ENCODE results near the gene RASSF6.

Gene RASSF6

GRCh38 chr4:73668782-73669201, 48.6 kb upstream of the RASSF6 start:
- ChIA-PET CTCF (no interaction called here), POLR2A (no interaction called here)
- no peak for TF ChIP-seq MEIS1 (CRISPR knock-in tag; IDR thresholded peaks at IDR 0.05; ENCODE audit: borderline replicate concordance)
- TF ChIP-seq ZNF596 (tag by site-specific recombination; IDR thresholded peaks at IDR 0.05), result no peak
- peak; percentile 33; the same call in 1 of the 2 replicates for TF ChIP-seq ZNF501 (tag by site-specific recombination; IDR thresholded peaks at IDR 0.05)
- no peak for TF ChIP-seq ZNF18 (tag by site-specific recombination; IDR thresholded peaks at IDR 0.05)
- no peak for TF ChIP-seq ZNF518A (tag by site-specific recombination; conservative IDR thresholded peaks at IDR 0.05; ENCODE audit: low read depth)
- TF ChIP-seq ZNF776 (tag by site-specific recombination; IDR thresholded peaks at IDR 0.05; ENCODE audit: borderline replicate concordance), result no peak
- TF ChIP-seq GLIS2 (tag by site-specific recombination; IDR thresholded peaks at IDR 0.05), result no peak
- TF ChIP-seq CTCF (tag by site-specific recombination; IDR thresholded peaks at IDR 0.05), result no peak
- TF ChIP-seq SP7 (tag by site-specific recombination; IDR thresholded peaks at IDR 0.05), result 0 out of 2 replicates have a peak, but pooled peaks have one; percentile 13
- 0 out of 2 replicates have a peak, but pooled peaks have one; percentile 19 for TF ChIP-seq ZEB2 (tag by site-specific recombination; IDR thresholded peaks at IDR 0.05)
- 0 out of 2 replicates have a peak, but pooled peaks have one; percentile 6 for TF ChIP-seq IKZF3 (tag by site-specific recombination; IDR thresholded peaks at IDR 0.05)
- no peak for TF ChIP-seq ZNF692 (tag by site-specific recombination; IDR thresholded peaks at IDR 0.05)
- no peak for TF ChIP-seq ZNF132 (tag by site-specific recombination; IDR thresholded peaks at IDR 0.05; ENCODE audit: borderline replicate concordance)
- no peak for TF ChIP-seq ZNF146 (tag by site-specific recombination; IDR thresholded peaks at IDR 0.05)
- 0 out of 2 replicates have a peak, but pooled peaks have one; percentile 46 for TF ChIP-seq MZF1 (tag by site-specific recombination; IDR thresholded peaks at IDR 0.05; ENCODE audit: borderline replicate concordance)
- no peak for TF ChIP-seq ZSCAN4 (tag by site-specific recombination; IDR thresholded peaks at IDR 0.05)
- peak; percentile 79 for TF ChIP-seq FEZF1 (tag by site-specific recombination; IDR thresholded peaks at IDR 0.05)
- TF ChIP-seq, protein P1, sequence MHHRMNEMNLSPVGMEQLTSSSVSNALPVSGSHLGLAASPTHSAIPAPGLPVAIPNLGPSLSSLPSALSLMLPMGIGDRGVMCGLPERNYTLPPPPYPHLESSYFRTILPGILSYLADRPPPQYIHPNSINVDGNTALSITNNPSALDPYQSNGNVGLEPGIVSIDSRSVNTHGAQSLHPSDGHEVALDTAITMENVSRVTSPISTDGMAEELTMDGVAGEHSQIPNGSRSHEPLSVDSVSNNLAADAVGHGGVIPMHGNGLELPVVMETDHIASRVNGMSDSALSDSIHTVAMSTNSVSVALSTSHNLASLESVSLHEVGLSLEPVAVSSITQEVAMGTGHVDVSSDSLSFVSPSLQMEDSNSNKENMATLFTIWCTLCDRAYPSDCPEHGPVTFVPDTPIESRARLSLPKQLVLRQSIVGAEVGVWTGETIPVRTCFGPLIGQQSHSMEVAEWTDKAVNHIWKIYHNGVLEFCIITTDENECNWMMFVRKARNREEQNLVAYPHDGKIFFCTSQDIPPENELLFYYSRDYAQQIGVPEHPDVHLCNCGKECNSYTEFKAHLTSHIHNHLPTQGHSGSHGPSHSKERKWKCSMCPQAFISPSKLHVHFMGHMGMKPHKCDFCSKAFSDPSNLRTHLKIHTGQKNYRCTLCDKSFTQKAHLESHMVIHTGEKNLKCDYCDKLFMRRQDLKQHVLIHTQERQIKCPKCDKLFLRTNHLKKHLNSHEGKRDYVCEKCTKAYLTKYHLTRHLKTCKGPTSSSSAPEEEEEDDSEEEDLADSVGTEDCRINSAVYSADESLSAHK (tag by site-specific recombination; IDR thresholded peaks at IDR 0.05), result peak; percentile 87
- 0 out of 2 replicates have a peak, but pooled peaks have one; percentile 28 for TF ChIP-seq ZNF843 (tag by site-specific recombination; IDR thresholded peaks at IDR 0.05)
- TF ChIP-seq ZNF544 (tag by site-specific recombination; IDR thresholded peaks at IDR 0.05), result no peak
- Histone ChIP-seq H3K4me1 (ENCODE audit: control insufficient read depth, insufficient read depth, low read length) (no peaks in the 10 kb centered on the region), H3K36me3 (ENCODE audit: control insufficient read depth in 2 of 2, insufficient read depth in 1 of 2, low read length in 2 of 2) (no peaks in the 10 kb centered on the region), H3K27ac (ENCODE audit: extremely low read depth, low read depth, low read length) (no peak overlapping the region), H3K4me3 (ENCODE audit: low read depth, low read length) (no peak overlapping the region), H3K9me3 (ENCODE audit: control insufficient read depth, insufficient read depth, low read depth, low read length) (no peaks in the 10 kb centered on the region)
